Common myeloid progenitor, CD34-positive (primary cell): ENCODE results near the gene CYTH2.

Experiments used
- CTCF ChIA-PET: fragments of 350-600 bp; sonication (Branson Sonifier 250); formaldehyde crosslinking; loops from one replicate; lab custom pipeline; 2021; ENCODE audit warnings: antibody characterized with exemption; lab: Charles Lee
- POLR2A ChIA-PET: fragments of 350-600 bp; sonication (Branson Sonifier 250); formaldehyde crosslinking; loops from one replicate; lab custom pipeline; 2021; ENCODE audit warnings: antibody characterized with exemption; lab: Charles Lee
- DNase-seq, 3 donors: peaks; one replicate each; pipeline versions ENCODE4 v3.0.0 to v3.0.0-alpha.2; 2013
- H3K27ac ChIP-seq, 2 experiments: 1 replicate in 1 of 2; 2 replicates in 1 of 2; pipeline ENCODE4 v1.7.0; 2013; ENCODE audit warnings: inconsistent platforms in 2 of 2, low read length in 2 of 2, mild to moderate bottlenecking in 2 of 2, low read depth in 1 of 2, moderate library complexity in 1 of 2; ENCODE audit not compliant: severe bottlenecking in 2 of 2, insufficient read depth in 1 of 2, poor library complexity in 1 of 2
- H3K27me3 ChIP-seq, 5 experiments: replicated peaks in 2 of 5; 1 replicate in 3 of 5; 2 replicates in 2 of 5; pipeline versions ENCODE4 v1.6.1 to v1.7.0; 2013; ENCODE audit warnings: low read length in 4 of 5, mild to moderate bottlenecking in 2 of 5, moderate library complexity in 2 of 5, inconsistent platforms in 1 of 5; ENCODE audit not compliant: insufficient read depth in 5 of 5, control insufficient read depth in 4 of 5
- H3K36me3 ChIP-seq, 4 experiments: 1 replicate in 2 of 4; 2 replicates in 2 of 4; pipeline versions ENCODE4 v1.6.1 to v1.7.0; 2013; ENCODE audit warnings: low read length in 3 of 4, control low read depth in 1 of 4, mild to moderate bottlenecking in 1 of 4; ENCODE audit not compliant: control insufficient read depth in 4 of 4, insufficient read depth in 4 of 4
- H3K4me1 ChIP-seq, 4 experiments: 1 replicate in 3 of 4; 2 replicates in 1 of 4; pipeline versions ENCODE4 v1.6.1 to v1.7.1; 2013; ENCODE audit warnings: low read length in 3 of 4, mild to moderate bottlenecking in 3 of 4, control low read depth in 1 of 4, inconsistent platforms in 1 of 4, moderate library complexity in 1 of 4; ENCODE audit not compliant: control insufficient read depth in 4 of 4, insufficient read depth in 4 of 4; ENCODE audit errors: control extremely low read depth in 1 of 4
- H3K4me3 ChIP-seq, 7 experiments: 1 replicate in 4 of 7; 2 replicates in 3 of 7; pipeline versions ENCODE4 v1.5.1 to v1.7.0; 2013; ENCODE audit warnings: mild to moderate bottlenecking in 7 of 7, low read length in 6 of 7, moderate library complexity in 6 of 7, inconsistent platforms in 2 of 7, low read depth in 2 of 7, control low read depth in 1 of 7; ENCODE audit not compliant: insufficient read depth in 4 of 7, control insufficient read depth in 1 of 7; ENCODE audit errors: extremely low read depth in 1 of 7
- H3K9me3 ChIP-seq, 5 experiments: 1 replicate in 4 of 5; 2 replicates in 1 of 5; pipeline versions ENCODE4 v1.6.1 to v1.7.1; 2013; ENCODE audit warnings: low read length in 4 of 5, mild to moderate bottlenecking in 2 of 5, inconsistent platforms in 1 of 5, low read depth in 1 of 5, moderate library complexity in 1 of 5; ENCODE audit not compliant: control insufficient read depth in 4 of 5, insufficient read depth in 2 of 5; ENCODE audit errors: control extremely low read depth in 1 of 5
- WGBS: methylation state at CpG from one replicate; pipeline ENCODE4 v1.1.5; 2013; ENCODE audit not compliant: insufficient coverage; 5-methylcytosine and 5-hydroxymethylcytosine counted together

The CYTH2 gene

GRCh38 chr19:48469934-48470680, 938 bp downstream of the CYTH2 start:
- no peak for DNase-seq
- H3K9me3 ChIP-seq, result no peaks in the 10 kb centered on the region
- H3K4me3 ChIP-seq, result peak overlapping the region; percentile 30 to 91 (median 84)
- peaks cover 7 to 48% (median 41%) of the 10 kb centered on the region in 4 experiments for H3K36me3 ChIP-seq
- peaks cover 0 to 18% (median 16%) of the 10 kb centered on the region in 4 experiments for H3K4me1 ChIP-seq
- ChIA-PET POLR2A (no interaction called here), CTCF (interaction anchor here (0.7 to 1.6 kb wide), 4 partner anchors 19 to 139 kb away, joined by 3 to 6 read pairs (median 4); partner anchors contain the start of gene GRWD1)
- no peaks in the 10 kb centered on the region for H3K27me3 ChIP-seq
- WGBS, result 78% methylated on average over 15 of the region's 20 CpGs
- H3K27ac ChIP-seq, result peak overlapping the region; percentile 79 to 90

GRCh38 chr19:48470856-48471255, 1.7 kb downstream of the CYTH2 start:
- ChIA-PET POLR2A (no interaction called here), CTCF (interaction anchor here (0.6 to 1.6 kb wide), 2 partner anchors 19 to 1280 kb away, joined by 3 to 5 read pairs; no protein-coding TSS in a partner anchor)
- H3K9me3 ChIP-seq, result no peaks in the 10 kb centered on the region
- WGBS, result 99% methylated on average over 8 of the region's 10 CpGs
- H3K27ac ChIP-seq, result no peak overlapping the region
- H3K4me3 ChIP-seq, result no peak overlapping the region
- no peak for DNase-seq
- peaks cover 0 to 18% (median 16%) of the 10 kb centered on the region in 4 experiments for H3K4me1 ChIP-seq
- H3K36me3 ChIP-seq, result peaks cover 8 to 56% (median 48%) of the 10 kb centered on the region in 4 experiments
- no peaks in the 10 kb centered on the region for H3K27me3 ChIP-seq

- POLR2A ChIA-PET, result no interaction called here
- Histone ChIP-seq H3K9me3 (no peaks in the 10 kb centered on the region), H3K4me3 (no peak overlapping the region), H3K27me3 (no peaks in the 10 kb centered on the region), H3K27ac (no peak overlapping the region), H3K36me3 (peaks cover 8 to 64% (median 53%) of the 10 kb centered on the region in 4 experiments), H3K4me1 (peaks cover 0 to 18% (median 16%) of the 10 kb centered on the region in 4 experiments)
- CTCF ChIA-PET, result no interaction called here
- WGBS, result 100% methylated on average over 4 of the region's 4 CpGs
- DNase-seq, result no peak
Observed at GRCh38 chr19:48471836-48472235, 2.7 kb downstream of the CYTH2 start.

DNA sequence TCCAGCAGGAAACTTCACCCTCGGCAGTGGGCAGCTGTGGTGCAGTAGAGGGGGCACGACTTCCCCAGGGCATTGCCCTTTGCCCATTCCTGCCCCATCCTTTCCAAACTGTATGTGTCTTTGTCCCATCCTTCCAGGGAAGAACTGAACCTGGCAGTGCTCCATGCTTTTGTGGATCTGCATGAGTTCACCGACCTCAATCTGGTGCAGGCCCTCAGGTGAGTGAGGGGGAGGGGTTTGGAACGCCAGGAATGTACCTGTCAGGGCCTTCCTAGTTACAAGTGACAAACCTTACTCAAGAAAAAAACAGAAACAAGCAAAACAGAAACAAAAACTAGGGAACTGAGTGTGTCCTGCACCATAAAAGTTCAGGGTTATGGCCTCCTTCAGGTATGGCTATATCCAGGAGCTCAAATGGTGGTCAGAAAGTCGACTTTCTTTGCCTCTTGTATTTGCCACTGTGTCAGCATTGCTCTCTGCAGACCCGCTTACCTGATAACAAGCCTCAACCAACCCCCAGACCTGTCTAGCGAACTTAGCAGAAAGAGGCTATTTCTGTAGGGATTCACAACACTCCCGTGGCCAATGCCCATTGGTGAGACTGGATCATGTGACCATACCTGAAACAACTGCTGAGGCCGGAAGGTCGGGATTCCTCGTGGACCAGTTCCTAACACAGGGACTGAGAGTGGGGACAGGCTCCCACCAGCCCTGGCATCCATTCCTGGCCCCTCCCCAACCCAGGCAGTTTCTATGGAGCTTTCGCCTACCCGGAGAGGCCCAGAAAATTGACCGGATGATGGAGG, 4.2 kb downstream of the CYTH2 start:
- peaks cover 0 to 13% (median 12%) of the 10 kb centered on the region in 4 experiments for H3K4me1 ChIP-seq
- no peaks in the 10 kb centered on the region for H3K27me3 ChIP-seq
- no peak overlapping the region for H3K4me3 ChIP-seq
- H3K27ac ChIP-seq, result no peak overlapping the region
- DNase-seq, result no peak
- WGBS, result 92% methylated on average over 13 of the region's 14 CpGs
- CTCF ChIA-PET, result no interaction called here
- POLR2A ChIA-PET, result interaction anchor here (0.6 kb wide), 1 partner anchor 109 kb away, joined by 4 read pairs; the partner anchor contains the start of genes SYNGR4 and TMEM143
- peaks cover 8 to 75% (median 65%) of the 10 kb centered on the region in 4 experiments for H3K36me3 ChIP-seq
- no peaks in the 10 kb centered on the region for H3K9me3 ChIP-seq

DNA sequence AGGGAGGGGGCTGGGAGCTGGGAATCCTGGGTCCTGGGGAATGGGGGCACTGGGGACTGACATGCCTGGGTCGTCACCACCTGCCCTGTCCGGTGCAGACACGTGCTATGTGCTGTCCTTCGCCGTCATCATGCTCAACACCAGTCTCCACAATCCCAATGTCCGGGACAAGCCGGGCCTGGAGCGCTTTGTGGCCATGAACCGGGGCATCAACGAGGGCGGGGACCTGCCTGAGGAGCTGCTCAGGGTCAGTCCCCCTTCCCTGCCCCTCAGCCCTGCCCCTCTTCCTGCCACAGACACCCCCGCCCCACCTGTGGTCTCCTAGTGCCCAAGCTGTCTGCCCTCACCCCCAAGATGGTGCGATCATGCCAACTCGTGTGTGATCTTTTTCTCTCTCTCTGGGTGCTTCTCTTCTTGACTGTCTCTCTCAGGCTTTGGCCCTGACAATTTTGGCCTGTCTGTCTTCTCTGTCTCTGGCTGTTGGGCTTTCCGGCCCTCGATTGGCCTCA, 5.0 kb downstream of the CYTH2 start:
- no peaks in the 10 kb centered on the region for H3K27me3 ChIP-seq
- H3K9me3 ChIP-seq, result no peaks in the 10 kb centered on the region
- no peak for DNase-seq
- 96% methylated on average over 16 of the region's 16 CpGs for WGBS
- H3K4me1 ChIP-seq, result peaks cover 0 to 10% (median 9%) of the 10 kb centered on the region in 4 experiments
- ChIA-PET POLR2A (interaction anchor here (0.6 kb wide), 1 partner anchor 21 kb away, joined by 3 read pairs; no protein-coding TSS in a partner anchor), CTCF (no interaction called here)
- H3K4me3 ChIP-seq, result no peak overlapping the region
- peaks cover 8 to 79% (median 67%) of the 10 kb centered on the region in 4 experiments for H3K36me3 ChIP-seq
- no peak overlapping the region for H3K27ac ChIP-seq

DNA sequence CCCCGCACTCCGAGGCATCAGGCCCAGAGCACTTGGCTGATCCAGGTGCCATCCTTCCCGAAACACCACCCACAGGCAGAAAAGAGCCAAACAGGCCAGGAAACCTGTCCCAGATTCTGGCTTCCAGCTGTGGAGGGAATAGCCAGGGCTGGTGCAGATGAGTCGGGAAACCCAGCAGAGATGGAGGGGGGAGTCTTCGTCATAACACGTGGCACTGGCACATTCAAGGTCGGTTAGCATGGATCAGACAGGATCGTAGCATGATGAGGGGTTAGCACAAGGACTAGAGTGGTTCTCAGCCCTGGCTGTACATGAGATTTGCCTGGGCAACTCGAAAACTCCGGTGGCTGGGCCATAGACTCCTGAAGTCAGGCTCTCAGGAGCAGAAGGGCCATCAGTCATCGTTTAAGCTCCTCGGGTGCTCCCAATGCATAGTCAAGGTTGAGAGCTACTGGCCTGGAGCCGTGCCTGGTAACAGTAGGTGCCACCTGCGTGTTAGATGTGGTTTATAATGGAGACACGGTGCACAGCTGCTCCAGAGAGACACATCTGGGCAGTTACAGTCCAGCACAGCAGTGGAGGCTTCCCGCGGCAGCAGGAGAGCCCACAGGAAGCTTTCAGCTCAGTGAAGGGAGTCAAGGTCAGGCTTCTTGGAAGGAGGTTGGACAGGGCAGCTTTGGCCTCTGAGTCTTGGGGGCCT, 6.3 kb downstream of the CYTH2 start:
- ChIA-PET CTCF (interaction anchor here (1.0 to 1.9 kb wide), 2 partner anchors 12 to 14 kb away, joined by 3 to 4 read pairs; no protein-coding TSS in a partner anchor), POLR2A (no interaction called here)
- no peaks in the 10 kb centered on the region for H3K27me3 ChIP-seq
- H3K9me3 ChIP-seq, result no peaks in the 10 kb centered on the region
- DNase-seq, result no peak
- H3K4me3 ChIP-seq, result no peak overlapping the region
- no peak overlapping the region for H3K27ac ChIP-seq
- 96% methylated on average over 17 of the region's 17 CpGs for WGBS
- H3K4me1 ChIP-seq, result peaks cover 0 to 9% (median 4%) of the 10 kb centered on the region in 4 experiments
- H3K36me3 ChIP-seq, result peaks cover 8 to 81% (median 69%) of the 10 kb centered on the region in 4 experiments
